ENCODE measurements around the gene C1QTNF5. TPM values are rescaled to one million over a fixed set of nuclear protein-coding genes. Genes with fewer than 3 reads are reported as not detected.
A peak's percentile ranks its signal among the peaks of the same experiment; 100 is the strongest.

Gene C1QTNF5
- total RNA-seq, 4 donors from 2014 or later = 44.3 to 52.1 (median 45.6) TPM

- Histone ChIP-seq H3K9me3 (no peaks in the 10 kb centered on the region), H3K4me3 (peak overlapping the region; percentile 41 to 58), H3K4me1 (peaks cover 0 to 27% (median 8%) of the 10 kb centered on the region in 3 donors), H3K36me3 (no peaks in the 10 kb centered on the region), H3K27ac (peak overlapping the region in 3 of 4 donors; percentile 35 to 82 (median 80)), H3K27me3 (no peaks in the 10 kb centered on the region)
- 8 to 9% methylated on average over 7 to 9 of the region's 9 CpGs for WGBS, 2 donors (ENCODE audit: low coverage in 1 of 2)
- TF ChIP-seq EP300 (IDR thresholded peaks at IDR 0.05) (no peak), POLR2A (IDR thresholded peaks at IDR 0.05) (no peak), CTCF (IDR thresholded peaks at IDR 0.05) (no peak), POLR2AphosphoS5 (IDR thresholded peaks at IDR 0.05) (no peak)
- ATAC-seq = no peak
Measured at GRCh38 chr11:119382101-119382500, 41.4 kb upstream of the C1QTNF5 start.

- no peaks in the 10 kb centered on the region for H3K9me3 ChIP-seq
- H3K4me1 ChIP-seq = peaks cover 0 to 34% (median 12%) of the 10 kb centered on the region in 3 donors
- H3K27ac ChIP-seq = peak within 1 kb of the TSS; percentile 25 to 82 (median 80)
- H3K27me3 ChIP-seq = no peaks in the 10 kb centered on the region
- H3K4me3 ChIP-seq = peak within 1 kb of the TSS; percentile 41 to 58
- no peak for TF ChIP-seq EP300 (IDR thresholded peaks at IDR 0.05)
- TF ChIP-seq POLR2AphosphoS5 (IDR thresholded peaks at IDR 0.05) = peak; percentile 75
- TF ChIP-seq CTCF (IDR thresholded peaks at IDR 0.05) = peak; percentile 82 to 96 (median 94)
- peak; percentile 30 to 31 for TF ChIP-seq POLR2A (IDR thresholded peaks at IDR 0.05)
- no peaks in the 10 kb centered on the region for H3K36me3 ChIP-seq
- ATAC-seq = peak; percentile 99
- 0 to 1% methylated on average over 10 to 21 of the region's 54 CpGs for WGBS, 2 donors (ENCODE audit: low coverage in 1 of 2)
Measured at GRCh38 chr11:119381181-119381988, 40.7 kb upstream of the C1QTNF5 start, which contains the start of gene USP2. TSS of gene USP2 (minus strand) at chr11:119381690. CDS start at chr11:119373480, 8,210 bp downstream.

GRCh38 chr11:119380827-119381180, 40.1 kb upstream of the C1QTNF5 start:
- Histone ChIP-seq H3K4me1 (peaks cover 0 to 40% (median 17%) of the 10 kb centered on the region in 3 donors), H3K9me3 (no peaks in the 10 kb centered on the region), H3K27me3 (no peaks in the 10 kb centered on the region), H3K4me3 (peak overlapping the region; percentile 41 to 58), H3K36me3 (no peaks in the 10 kb centered on the region), H3K27ac (peak overlapping the region; percentile 25 to 82 (median 80))
- whole genome bisulfite sequencing, 2 donors (ENCODE audit: low coverage in 1 of 2) = 11% methylated on average over 8 of the region's 10 CpGs; no CpG with 5 or more reads in 1 of the 2 donors
- TF ChIP-seq POLR2AphosphoS5 (IDR thresholded peaks at IDR 0.05) (no peak), EP300 (IDR thresholded peaks at IDR 0.05) (no peak), CTCF (IDR thresholded peaks at IDR 0.05) (no peak), POLR2A (IDR thresholded peaks at IDR 0.05) (no peak)
- ATAC-seq = no peak

GRCh38 chr11:119380160-119380826, 39.6 kb upstream of the C1QTNF5 start:
- Histone ChIP-seq H3K9me3 (no peaks in the 10 kb centered on the region), H3K27me3 (no peaks in the 10 kb centered on the region), H3K4me3 (peak overlapping the region in 1 of 2 donors; percentile 58), H3K27ac (peak overlapping the region in 3 of 4 donors; percentile 79 to 82 (median 80)), H3K4me1 (peaks cover 0 to 45% (median 20%) of the 10 kb centered on the region in 3 donors), H3K36me3 (no peaks in the 10 kb centered on the region)
- 60% methylated on average over 1 of the region's 13 CpGs; no CpG with 5 or more reads in 1 of the 2 donors for WGBS, 2 donors (ENCODE audit: low coverage in 1 of 2)
- TF ChIP-seq EP300 (IDR thresholded peaks at IDR 0.05) (no peak), POLR2AphosphoS5 (IDR thresholded peaks at IDR 0.05) (peak; percentile 7)
- ATAC-seq = no peak

- Histone ChIP-seq H3K27me3 (no peaks in the 10 kb centered on the region), H3K36me3 (no peaks in the 10 kb centered on the region), H3K27ac (peak overlapping the region in 2 of 4 donors; percentile 7 to 96), H3K4me1 (peaks cover 0 to 59% (median 30%) of the 10 kb centered on the region in 3 donors), H3K4me3 (no peak overlapping the region), H3K9me3 (no peaks in the 10 kb centered on the region)
- 56% methylated on average over 2 to 8 of the region's 10 CpGs for WGBS, 2 donors (ENCODE audit: low coverage in 1 of 2)
- no peak for TF ChIP-seq CTCF (IDR thresholded peaks at IDR 0.05)
- TF ChIP-seq POLR2AphosphoS5 (IDR thresholded peaks at IDR 0.05) = no peak
- TF ChIP-seq EP300 (IDR thresholded peaks at IDR 0.05) = no peak
- TF ChIP-seq POLR2A (IDR thresholded peaks at IDR 0.05) = no peak
- ATAC-seq = no peak
Measured at GRCh38 chr11:119378851-119379465, 38.3 kb upstream of the C1QTNF5 start.

Data from gastroesophageal sphincter (tissue), 4 donors.